Mucosa of rectum (tissue), 2 donors: ENCODE results near the gene LRRC8B.

Source experiments
- H3K27ac ChIP-seq, 2 donors: one replicate each; pipeline ENCODE4 v1.7.0; 2013; ENCODE audit warnings: inconsistent platforms in 2 of 2, low read depth in 2 of 2, low read length in 2 of 2
- H3K27me3 ChIP-seq, 2 donors: one replicate each; pipeline ENCODE4 v1.7.0; 2013; ENCODE audit warnings: low read length in 2 of 2; ENCODE audit not compliant: control insufficient read depth in 2 of 2, insufficient read depth in 2 of 2
- H3K36me3 ChIP-seq, 2 donors: one replicate each; pipeline ENCODE4 v1.7.0; 2013; ENCODE audit warnings: low read length in 2 of 2; ENCODE audit not compliant: control insufficient read depth in 2 of 2, insufficient read depth in 2 of 2
- H3K4me1 ChIP-seq, 2 donors: one replicate each; pipeline ENCODE4 v1.7.0; 2013; ENCODE audit warnings: low read length in 2 of 2, mild to moderate bottlenecking in 1 of 2; ENCODE audit not compliant: control insufficient read depth in 2 of 2, insufficient read depth in 2 of 2
- H3K4me3 ChIP-seq, 2 donors: one replicate each; pipeline ENCODE4 v1.7.0; 2013; ENCODE audit warnings: low read length in 2 of 2
- H3K9ac ChIP-seq, 2 donors: one replicate each; pipeline ENCODE4 v1.7.0; 2013; ENCODE audit warnings: low read length in 2 of 2, low read depth in 1 of 2, mild to moderate bottlenecking in 1 of 2
- H3K9me3 ChIP-seq, 2 donors: one replicate each; pipeline ENCODE4 v1.7.0; 2013; ENCODE audit warnings: low read length in 2 of 2; ENCODE audit not compliant: control insufficient read depth in 2 of 2
- donor health status: healthy.
- donor health status: Normal muscosa, but diverticular disease.

The LRRC8B gene

GRCh38 chr1:89546934-89547562 is 22.4 kb downstream of the LRRC8B start:
- Histone ChIP-seq H3K36me3 (no peaks in the 10 kb centered on the region), H3K27ac (no peak overlapping the region), H3K4me1 (no peaks in the 10 kb centered on the region), H3K9me3 (no peaks in the 10 kb centered on the region), H3K9ac (no peak overlapping the region), H3K4me3 (no peak overlapping the region), H3K27me3 (no peaks in the 10 kb centered on the region)

- Histone ChIP-seq H3K4me1 (peaks cover 0 to 2% of the 10 kb centered on the region in 2 donors), H3K4me3 (no peak overlapping the region), H3K27ac (no peak overlapping the region), H3K9me3 (no peaks in the 10 kb centered on the region), H3K9ac (no peak overlapping the region), H3K36me3 (no peaks in the 10 kb centered on the region), H3K27me3 (no peaks in the 10 kb centered on the region)
These were observed 23.0 kb downstream of the LRRC8B start for GRCh38 chr1:89547563-89548116.

GRCh38 chr1:89548122-89548857 is 23.7 kb downstream of the LRRC8B start:
- Histone ChIP-seq H3K27ac (no peak overlapping the region), H3K4me3 (no peak overlapping the region), H3K4me1 (peaks cover 0 to 3% of the 10 kb centered on the region in 2 donors), H3K9me3 (no peaks in the 10 kb centered on the region), H3K9ac (no peak overlapping the region), H3K36me3 (no peaks in the 10 kb centered on the region), H3K27me3 (no peaks in the 10 kb centered on the region)

- Histone ChIP-seq H3K4me3 (no peak overlapping the region), H3K27ac (no peak overlapping the region), H3K27me3 (no peaks in the 10 kb centered on the region), H3K36me3 (no peaks in the 10 kb centered on the region), H3K9me3 (no peaks in the 10 kb centered on the region), H3K9ac (no peak overlapping the region), H3K4me1 (peaks cover 0 to 3% of the 10 kb centered on the region in 2 donors)
These were observed 26.4 kb downstream of the LRRC8B start for GRCh38 chr1:89550995-89551394.

GRCh38 chr1:89552471-89553081 is 27.9 kb downstream of the LRRC8B start:
- Histone ChIP-seq H3K27ac (peak overlapping the region; percentile 56 to 63), H3K9me3 (no peaks in the 10 kb centered on the region), H3K27me3 (no peaks in the 10 kb centered on the region), H3K36me3 (no peaks in the 10 kb centered on the region), H3K9ac (peak overlapping the region; percentile 15 to 20), H3K4me3 (peak overlapping the region; percentile 34 to 44), H3K4me1 (peaks cover 0 to 3% of the 10 kb centered on the region in 2 donors)

GRCh38 chr1:89553157-89553556 is 28.5 kb downstream of the LRRC8B start:
- Histone ChIP-seq H3K4me1 (peaks cover 0 to 3% of the 10 kb centered on the region in 2 donors), H3K4me3 (no peak overlapping the region), H3K36me3 (no peaks in the 10 kb centered on the region), H3K9me3 (no peaks in the 10 kb centered on the region), H3K27me3 (no peaks in the 10 kb centered on the region), H3K9ac (no peak overlapping the region), H3K27ac (no peak overlapping the region)

GRCh38 chr1:89555550-89555949 is 30.9 kb downstream of the LRRC8B start:
- Histone ChIP-seq H3K27me3 (no peaks in the 10 kb centered on the region), H3K27ac (no peak overlapping the region), H3K4me3 (no peak overlapping the region), H3K9ac (no peak overlapping the region), H3K4me1 (peaks cover 0 to 3% of the 10 kb centered on the region in 2 donors), H3K9me3 (no peaks in the 10 kb centered on the region), H3K36me3 (peaks cover 2 to 4% of the 10 kb centered on the region in 2 donors)

GRCh38 chr1:89556726-89557444 is 32.3 kb downstream of the LRRC8B start:
- Histone ChIP-seq H3K27ac (no peak overlapping the region), H3K27me3 (no peaks in the 10 kb centered on the region), H3K4me3 (no peak overlapping the region), H3K9ac (no peak overlapping the region), H3K36me3 (peaks cover 2 to 4% of the 10 kb centered on the region in 2 donors), H3K9me3 (no peaks in the 10 kb centered on the region), H3K4me1 (peaks cover 0 to 3% of the 10 kb centered on the region in 2 donors)

GRCh38 chr1:89557445-89557825 is 32.8 kb downstream of the LRRC8B start:
- H3K9me3 ChIP-seq: no peaks in the 10 kb centered on the region
- no peak overlapping the region for H3K4me3 ChIP-seq
- H3K4me1 ChIP-seq: peaks cover 0 to 3% of the 10 kb centered on the region in 2 donors
- H3K36me3 ChIP-seq: peaks cover 2 to 4% of the 10 kb centered on the region in 2 donors
- no peak overlapping the region for H3K27ac ChIP-seq
- H3K9ac ChIP-seq: no peak overlapping the region
- no peaks in the 10 kb centered on the region for H3K27me3 ChIP-seq
